ENCODE results near the gene LCE3B.

DNA sequence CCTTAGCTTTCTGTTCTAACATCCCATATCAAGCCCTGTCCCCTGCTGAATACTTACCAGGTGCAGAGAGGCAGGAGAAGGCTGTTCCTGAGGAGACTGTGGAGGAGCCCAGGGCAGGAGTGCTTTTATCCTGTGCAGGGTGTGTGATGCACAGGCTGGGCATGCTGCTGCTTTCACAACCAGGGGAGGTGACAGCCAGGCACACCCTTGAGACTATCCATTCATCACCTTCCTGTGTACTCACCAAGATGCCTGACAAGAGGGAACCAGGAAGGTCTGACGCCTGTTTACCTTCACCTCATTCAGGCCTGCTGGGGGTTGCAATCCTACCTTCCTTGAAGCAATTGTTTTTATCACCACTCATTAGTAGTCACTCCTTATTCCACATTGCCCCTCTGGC lies 46.9 kb upstream of the LCE3B start, which contains the start of gene LCE3E:
- TF ChIP-seq, protein P1, sequence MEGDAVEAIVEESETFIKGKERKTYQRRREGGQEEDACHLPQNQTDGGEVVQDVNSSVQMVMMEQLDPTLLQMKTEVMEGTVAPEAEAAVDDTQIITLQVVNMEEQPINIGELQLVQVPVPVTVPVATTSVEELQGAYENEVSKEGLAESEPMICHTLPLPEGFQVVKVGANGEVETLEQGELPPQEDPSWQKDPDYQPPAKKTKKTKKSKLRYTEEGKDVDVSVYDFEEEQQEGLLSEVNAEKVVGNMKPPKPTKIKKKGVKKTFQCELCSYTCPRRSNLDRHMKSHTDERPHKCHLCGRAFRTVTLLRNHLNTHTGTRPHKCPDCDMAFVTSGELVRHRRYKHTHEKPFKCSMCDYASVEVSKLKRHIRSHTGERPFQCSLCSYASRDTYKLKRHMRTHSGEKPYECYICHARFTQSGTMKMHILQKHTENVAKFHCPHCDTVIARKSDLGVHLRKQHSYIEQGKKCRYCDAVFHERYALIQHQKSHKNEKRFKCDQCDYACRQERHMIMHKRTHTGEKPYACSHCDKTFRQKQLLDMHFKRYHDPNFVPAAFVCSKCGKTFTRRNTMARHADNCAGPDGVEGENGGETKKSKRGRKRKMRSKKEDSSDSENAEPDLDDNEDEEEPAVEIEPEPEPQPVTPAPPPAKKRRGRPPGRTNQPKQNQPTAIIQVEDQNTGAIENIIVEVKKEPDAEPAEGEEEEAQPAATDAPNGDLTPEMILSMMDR (IDR thresholded peaks at IDR 0.05): no peak
- TF ChIP-seq EP300 (IDR thresholded peaks at IDR 0.05): no peak
- no peak for TF ChIP-seq POLR2A (IDR thresholded peaks at IDR 0.05)
